ENCODE results near the gene CAMK2G.

CAMK2G gene

DNA sequence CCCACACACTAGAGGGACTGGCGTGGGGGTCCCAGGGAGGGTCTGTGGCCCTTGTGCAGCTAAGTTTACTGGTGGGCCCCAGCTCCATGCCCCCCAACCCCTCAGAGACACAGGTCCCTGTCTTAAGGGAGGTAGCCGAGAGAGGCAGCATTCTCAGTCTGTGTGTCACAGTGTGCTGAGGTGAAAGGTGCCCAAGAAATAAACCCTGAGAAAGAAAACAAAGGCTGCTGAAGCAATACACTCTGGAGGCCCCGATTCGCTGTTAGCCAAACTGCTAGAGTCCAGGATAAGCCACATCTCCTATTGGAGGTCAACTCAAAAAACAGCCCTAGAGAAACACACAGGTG, 34.3 kb downstream of the CAMK2G start:
- H3K9me2 ChIP-seq (replicated peaks; ENCODE audit: control insufficient read depth, low read length) = no peaks in the 10 kb centered on the region
- H3K4me2 ChIP-seq (ENCODE audit: low read length) = no peak overlapping the region
- no peaks in the 10 kb centered on the region for H3K9me3 ChIP-seq (ENCODE audit: control insufficient read depth, insufficient read depth, low read length)
- no peaks in the 10 kb centered on the region for H3K4me1 ChIP-seq (ENCODE audit: control insufficient read depth, low read length)
- H3K27me3 ChIP-seq (ENCODE audit: control insufficient read depth, low read length) = no peaks in the 10 kb centered on the region
- H4K20me1 ChIP-seq (ENCODE audit: control insufficient read depth, insufficient read depth, low read depth, low read length) = no peaks in the 10 kb centered on the region
- H3F3A ChIP-seq (ENCODE audit: control insufficient read depth, insufficient read depth) = no peaks in the 10 kb centered on the region
- H3K36me3 ChIP-seq (ENCODE audit: control insufficient read depth, low read length) = no peaks in the 10 kb centered on the region
- no peak overlapping the region for H3K27ac ChIP-seq (ENCODE audit: low read depth, low read length)
- no peak overlapping the region for H3K4me3 ChIP-seq (ENCODE audit: low read length)
- TF ChIP-seq, protein P1, sequence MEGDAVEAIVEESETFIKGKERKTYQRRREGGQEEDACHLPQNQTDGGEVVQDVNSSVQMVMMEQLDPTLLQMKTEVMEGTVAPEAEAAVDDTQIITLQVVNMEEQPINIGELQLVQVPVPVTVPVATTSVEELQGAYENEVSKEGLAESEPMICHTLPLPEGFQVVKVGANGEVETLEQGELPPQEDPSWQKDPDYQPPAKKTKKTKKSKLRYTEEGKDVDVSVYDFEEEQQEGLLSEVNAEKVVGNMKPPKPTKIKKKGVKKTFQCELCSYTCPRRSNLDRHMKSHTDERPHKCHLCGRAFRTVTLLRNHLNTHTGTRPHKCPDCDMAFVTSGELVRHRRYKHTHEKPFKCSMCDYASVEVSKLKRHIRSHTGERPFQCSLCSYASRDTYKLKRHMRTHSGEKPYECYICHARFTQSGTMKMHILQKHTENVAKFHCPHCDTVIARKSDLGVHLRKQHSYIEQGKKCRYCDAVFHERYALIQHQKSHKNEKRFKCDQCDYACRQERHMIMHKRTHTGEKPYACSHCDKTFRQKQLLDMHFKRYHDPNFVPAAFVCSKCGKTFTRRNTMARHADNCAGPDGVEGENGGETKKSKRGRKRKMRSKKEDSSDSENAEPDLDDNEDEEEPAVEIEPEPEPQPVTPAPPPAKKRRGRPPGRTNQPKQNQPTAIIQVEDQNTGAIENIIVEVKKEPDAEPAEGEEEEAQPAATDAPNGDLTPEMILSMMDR (IDR thresholded peaks at IDR 0.05; ENCODE audit: low read depth, low read length, poor library complexity, severe bottlenecking) = no peak
- TF ChIP-seq EZH2phosphoT487 (IDR thresholded peaks at IDR 0.05; ENCODE audit: borderline replicate concordance, low read length) = no peak
- H3K79me2 ChIP-seq (ENCODE audit: control insufficient read depth, low read length) = no peaks in the 10 kb centered on the region

DNA sequence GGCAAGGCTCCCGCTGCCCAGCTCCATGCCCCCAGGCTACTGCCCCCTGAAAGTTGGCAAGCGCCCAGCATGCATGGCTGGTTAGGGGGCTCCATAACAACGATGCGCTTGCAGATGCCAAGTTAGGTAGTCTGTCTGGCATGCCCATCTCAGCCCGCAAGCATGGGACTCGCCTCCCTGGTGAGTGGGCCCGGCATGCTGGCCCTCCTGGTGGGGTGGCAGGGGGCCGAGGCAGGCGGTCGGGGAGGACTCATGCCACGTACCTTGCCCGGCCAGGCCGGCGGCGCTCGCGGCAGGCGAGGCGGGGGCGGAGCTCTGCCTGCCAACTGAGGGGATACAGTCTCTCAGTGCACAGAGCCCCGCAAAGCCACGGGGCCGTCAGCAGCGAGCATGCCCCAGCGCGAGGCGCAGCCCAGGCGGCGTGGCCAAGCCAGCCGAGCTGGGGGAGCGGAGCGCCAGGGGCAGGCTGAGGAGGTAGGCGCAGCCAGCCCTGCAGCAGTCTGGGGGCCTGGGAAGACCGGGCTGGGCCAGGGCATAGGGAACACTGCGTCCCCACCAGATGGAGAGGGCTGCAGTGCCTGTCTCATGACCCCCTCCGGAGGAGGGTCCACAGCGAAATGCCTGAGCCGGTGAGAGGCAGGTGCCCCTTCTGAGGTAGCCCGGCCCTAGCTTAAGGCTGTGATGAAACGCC, 34.9 kb downstream of the CAMK2G start:
- no peaks in the 10 kb centered on the region for H3K4me1 ChIP-seq (ENCODE audit: control insufficient read depth, low read length)
- no peaks in the 10 kb centered on the region for H3K36me3 ChIP-seq (ENCODE audit: control insufficient read depth, low read length)
- TF ChIP-seq, protein P1 (IDR thresholded peaks at IDR 0.05; ENCODE audit: low read depth, low read length, poor library complexity, severe bottlenecking) = no peak
- TF ChIP-seq EZH2phosphoT487 (IDR thresholded peaks at IDR 0.05; ENCODE audit: borderline replicate concordance, low read length) = no peak
- no peaks in the 10 kb centered on the region for H3K27me3 ChIP-seq (ENCODE audit: control insufficient read depth, low read length)
- H3K79me2 ChIP-seq (ENCODE audit: control insufficient read depth, low read length) = no peaks in the 10 kb centered on the region
- no peaks in the 10 kb centered on the region for H3F3A ChIP-seq (ENCODE audit: control insufficient read depth, insufficient read depth)
- H3K4me3 ChIP-seq (ENCODE audit: low read length) = no peak overlapping the region
- no peaks in the 10 kb centered on the region for H4K20me1 ChIP-seq (ENCODE audit: control insufficient read depth, insufficient read depth, low read depth, low read length)
- H3K9me3 ChIP-seq (ENCODE audit: control insufficient read depth, insufficient read depth, low read length) = no peaks in the 10 kb centered on the region
- H3K9me2 ChIP-seq (replicated peaks; ENCODE audit: control insufficient read depth, low read length) = no peaks in the 10 kb centered on the region
- no peak overlapping the region for H3K4me2 ChIP-seq (ENCODE audit: low read length)
- H3K27ac ChIP-seq (ENCODE audit: low read depth, low read length) = no peak overlapping the region

DNA sequence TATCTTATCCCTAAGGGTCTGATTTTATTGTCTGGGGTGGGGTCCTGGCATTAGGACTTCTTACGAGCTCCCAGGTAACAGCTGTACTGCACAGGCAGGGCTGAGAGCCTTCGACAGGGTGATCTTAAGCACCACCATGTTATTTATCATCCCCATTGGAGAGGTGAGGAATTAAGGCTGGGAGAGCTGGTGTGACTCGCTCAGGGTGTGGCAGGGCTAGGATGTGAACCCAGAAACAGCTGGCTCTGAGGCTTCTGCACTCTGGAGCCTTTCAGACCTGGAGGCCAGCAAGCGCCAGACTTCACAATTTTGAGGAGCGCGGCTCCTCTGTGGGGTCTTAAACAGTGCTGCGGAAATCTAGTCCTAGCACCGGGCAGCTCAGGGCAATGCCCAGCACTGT, 35.5 kb downstream of the CAMK2G start:
- Histone ChIP-seq H3K4me1 (ENCODE audit: control insufficient read depth, low read length) (no peaks in the 10 kb centered on the region), H3K27me3 (ENCODE audit: control insufficient read depth, low read length) (no peaks in the 10 kb centered on the region), H4K20me1 (ENCODE audit: control insufficient read depth, insufficient read depth, low read depth, low read length) (no peaks in the 10 kb centered on the region), H3K9me2 (replicated peaks; ENCODE audit: control insufficient read depth, low read length) (no peaks in the 10 kb centered on the region), H3K9me3 (ENCODE audit: control insufficient read depth, insufficient read depth, low read length) (no peaks in the 10 kb centered on the region), H3K4me2 (ENCODE audit: low read length) (no peak overlapping the region), H3K79me2 (ENCODE audit: control insufficient read depth, low read length) (no peaks in the 10 kb centered on the region), H3K36me3 (ENCODE audit: control insufficient read depth, low read length) (no peaks in the 10 kb centered on the region), H3F3A (ENCODE audit: control insufficient read depth, insufficient read depth) (no peaks in the 10 kb centered on the region), H3K27ac (ENCODE audit: low read depth, low read length) (no peak overlapping the region), H3K4me3 (ENCODE audit: low read length) (no peak overlapping the region)
- TF ChIP-seq, protein P1 (IDR thresholded peaks at IDR 0.05; ENCODE audit: low read depth, low read length, poor library complexity, severe bottlenecking) = no peak
- TF ChIP-seq EZH2phosphoT487 (IDR thresholded peaks at IDR 0.05; ENCODE audit: borderline replicate concordance, low read length) = no peak

Measured in DOHH2 (cell line).